Lower lobe of right lung (tissue), 2 donors: ENCODE measurements around the gene PEX14. TPM values are rescaled to one million over a fixed set of nuclear protein-coding genes. Genes with fewer than 3 reads are reported as not detected.

Experiments
- ATAC-seq, 2 donors: fragments of 200-7000 bp; cut with Tn5 transposase; one replicate each; pipeline ENCODE4 v1.9.1; 2020 to 2022; ENCODE audit warnings: mild to moderate bottlenecking in 2 of 2, moderate library complexity in 2 of 2
- DNase-seq: peaks from one replicate; pipeline ENCODE4 v3.0.0-alpha.2; 2020
- H3K27ac ChIP-seq: fragments of 200-600 bp; one replicate; pipeline ENCODE4 v1.8.0; 2022
- H3K27me3 ChIP-seq: fragments of 200-600 bp; one replicate; pipeline ENCODE4 v1.8.0; 2022; ENCODE audit warnings: low read depth
- H3K36me3 ChIP-seq: fragments of 200-600 bp; one replicate; pipeline ENCODE4 v1.8.0; 2022; ENCODE audit warnings: mild to moderate bottlenecking
- H3K4me1 ChIP-seq: fragments of 200-600 bp; one replicate; pipeline ENCODE4 v1.8.0; 2022
- H3K4me3 ChIP-seq: fragments of 200-600 bp; one replicate; pipeline ENCODE4 v1.8.0; 2022; ENCODE audit warnings: mild to moderate bottlenecking
- H3K9me3 ChIP-seq: fragments of 200-600 bp; one replicate; pipeline ENCODE4 v1.8.0; 2022
- CTCF ChIP-seq: fragments of 200-600 bp; IDR thresholded peaks from one replicate; pipeline ENCODE4 v1.8.0; 2022; ENCODE audit warnings: antibody characterized with exemption, mild to moderate bottlenecking
- intact Hi-C: fragments of 100-400 bp; cut with DNase I; formaldehyde crosslinking; loops from one replicate; pipeline ENCODE4 v1.11.0; 2022
- total RNA-seq: library from RNA; stranded (reverse); fragmentation: NEBNext Ultra II Directional; extraction: Animal tissue kit (Norgen Biotek cat#: 25700); gene quantifications from one replicate; pipeline ENCODE4 v1.2.1, GENCODE V29; 2021
- donor health status: DM: no; HTN: yes; CAD: no; lungs with severe emphysema.

Gene PEX14
- total RNA-seq, 1 donor from 2014 or later, result 27.9 TPM

- Histone ChIP-seq H3K9me3 (no peaks in the 10 kb centered on the region), H3K27me3 (no peaks in the 10 kb centered on the region), H3K36me3 (no peaks in the 10 kb centered on the region), H3K4me1 (peaks cover 96% of the 10 kb centered on the region), H3K27ac (peak overlapping the region; percentile 79), H3K4me3 (peak overlapping the region; percentile 20)
- TF ChIP-seq CTCF, result no peak
- intact Hi-C loops, result no loop called here
- ATAC-seq, result peak; percentile 27 to 34
- DNase-seq, result no peak
Measured at GRCh38 chr1:10679496-10680220, 204.9 kb downstream of the PEX14 start.

Other genes with a start within 250 kb of the PEX14 start
- gene PGD, start 75.9 kb upstream of the PEX14 start, total RNA-seq, result 213 TPM
- gene CENPS, start 44.5 kb upstream of the PEX14 start, total RNA-seq, result 13.4 TPM
- not detected for gene CORT, start 24.9 kb upstream of the PEX14 start, total RNA-seq
- gene DFFA, start 2.4 kb upstream of the PEX14 start, total RNA-seq, result 37.0 TPM